Measurements from ENCODE around the gene PLLP. TPM values are rescaled to one million over a fixed set of nuclear protein-coding genes. Genes with fewer than 3 reads are reported as not detected.

The PLLP gene
- total RNA-seq, 8 experiments from 2014 or later: 1.3 to 52.6 (median 1.6) TPM

- in situ Hi-C loops (cut with MboI; ENCODE audit: low pct_unique_long_range_greater_than_20kb in 2 of 9, low sequenced_read_pairs in 9 of 9, unreplicated experiment in 9 of 9): no loop called here
- no peaks in the 10 kb centered on the region for H3K4me1 ChIP-seq (replicated peaks in 1 of 2)
- no peak overlapping the region for H3K27ac ChIP-seq
- H3K4me3 ChIP-seq: no peak overlapping the region
- no peak for ATAC-seq (replicated peaks in 6 of 8)
Observed at GRCh38 chr16:57236022-57236350, 48.5 kb downstream of the PLLP start.

GRCh38 chr16:57235128-57236021 lies 49.1 kb downstream of the PLLP start:
- ATAC-seq (replicated peaks in 6 of 8): peak in 2 of 8 experiments; percentile 51 to 98
- H3K4me1 ChIP-seq (replicated peaks in 1 of 2): no peaks in the 10 kb centered on the region

GRCh38 chr16:57234707-57235092 lies 49.8 kb downstream of the PLLP start:
- no peak overlapping the region for H3K27ac ChIP-seq
- H3K4me1 ChIP-seq (replicated peaks in 1 of 2): no peaks in the 10 kb centered on the region
- in situ Hi-C loops (cut with MboI; ENCODE audit: low pct_unique_long_range_greater_than_20kb in 2 of 9, low sequenced_read_pairs in 9 of 9, unreplicated experiment in 9 of 9): no loop called here
- no peak overlapping the region for H3K4me3 ChIP-seq
- no peak for ATAC-seq (replicated peaks in 6 of 8)

More at GRCh38 chr16:57235128-57236021, 49.1 kb downstream of the PLLP start:
- no peak overlapping the region for H3K27ac ChIP-seq
- H3K4me3 ChIP-seq: no peak overlapping the region
- 42 to 100% (median 88%) methylated on average over 2 to 6 of the region's 8 CpGs for WGBS, 10 experiments
- in situ Hi-C loops (cut with MboI; ENCODE audit: low pct_unique_long_range_greater_than_20kb in 2 of 9, low sequenced_read_pairs in 9 of 9, unreplicated experiment in 9 of 9): no loop called here

GRCh38 chr16:57233944-57234706 lies 50.3 kb downstream of the PLLP start:
- H3K27ac ChIP-seq: no peak overlapping the region
- H3K4me1 ChIP-seq (replicated peaks in 1 of 2): no peaks in the 10 kb centered on the region
- ATAC-seq (replicated peaks in 6 of 8): no peak
- H3K4me3 ChIP-seq: no peak overlapping the region
- in situ Hi-C loops (cut with MboI; ENCODE audit: low pct_unique_long_range_greater_than_20kb in 2 of 9, low sequenced_read_pairs in 9 of 9, unreplicated experiment in 9 of 9): no loop called here
- 81 to 100% (median 92%) methylated on average over 1 to 8 of the region's 9 CpGs for whole genome bisulfite sequencing, 10 experiments

GRCh38 chr16:57231821-57232350 lies 52.6 kb downstream of the PLLP start:
- Histone ChIP-seq H3K4me1 (replicated peaks in 1 of 2) (no peaks in the 10 kb centered on the region), H3K4me3 (no peak overlapping the region), H3K27ac (no peak overlapping the region)
- no peak for ATAC-seq (replicated peaks in 6 of 8)
- in situ Hi-C loops (cut with MboI; ENCODE audit: low pct_unique_long_range_greater_than_20kb in 2 of 9, low sequenced_read_pairs in 9 of 9, unreplicated experiment in 9 of 9): no loop called here
- WGBS, 10 experiments: 50 to 100% (median 93%) methylated on average over 1 to 3 of the region's 3 CpGs; no CpG with 5 or more reads in 5 of the 10 experiments

GRCh38 chr16:57229079-57229478 lies 55.4 kb downstream of the PLLP start:
- 80 to 100% (median 100%) methylated on average over 1 of the region's 1 CpG; no CpG with 5 or more reads in 5 of the 10 experiments for whole genome bisulfite sequencing, 10 experiments
- ATAC-seq (replicated peaks in 6 of 8): no peak
- no peak overlapping the region for H3K4me3 ChIP-seq
- H3K4me1 ChIP-seq (replicated peaks in 1 of 2): no peaks in the 10 kb centered on the region
- in situ Hi-C loops (cut with MboI; ENCODE audit: low pct_unique_long_range_greater_than_20kb in 2 of 9, low sequenced_read_pairs in 9 of 9, unreplicated experiment in 9 of 9): no loop called here
- H3K27ac ChIP-seq: no peak overlapping the region

GRCh38 chr16:57226701-57227621 lies 57.5 kb downstream of the PLLP start:
- ATAC-seq (replicated peaks in 6 of 8): no peak
- 75 to 100% (median 98%) methylated on average over 1 to 4 of the region's 4 CpGs; no CpG with 5 or more reads in 1 of the 10 experiments for WGBS, 10 experiments
- Histone ChIP-seq H3K4me3 (no peak overlapping the region), H3K27ac (no peak overlapping the region), H3K4me1 (replicated peaks in 1 of 2) (no peaks in the 10 kb centered on the region)
- in situ Hi-C loops (cut with MboI; ENCODE audit: low pct_unique_long_range_greater_than_20kb in 2 of 9, low sequenced_read_pairs in 9 of 9, unreplicated experiment in 9 of 9): no loop called here

- 75 to 100% (median 99%) methylated on average over 1 to 5 of the region's 7 CpGs; no CpG with 5 or more reads in 2 of the 10 experiments for WGBS, 10 experiments
- H3K4me1 ChIP-seq (replicated peaks in 1 of 2): no peaks in the 10 kb centered on the region
- no peak overlapping the region for H3K4me3 ChIP-seq
- H3K27ac ChIP-seq: no peak overlapping the region
- no peak for ATAC-seq (replicated peaks in 6 of 8)
- in situ Hi-C loops (cut with MboI; ENCODE audit: low pct_unique_long_range_greater_than_20kb in 2 of 9, low sequenced_read_pairs in 9 of 9, unreplicated experiment in 9 of 9): no loop called here
Observed at GRCh38 chr16:57225978-57226377, 58.5 kb downstream of the PLLP start.

- Histone ChIP-seq H3K4me1 (replicated peaks in 1 of 2) (no peaks in the 10 kb centered on the region), H3K27ac (no peak overlapping the region), H3K4me3 (no peak overlapping the region)
- ATAC-seq (replicated peaks in 6 of 8): no peak
- WGBS, 10 experiments: 80 to 100% (median 98%) methylated on average over 1 to 5 of the region's 6 CpGs
- in situ Hi-C loops (cut with MboI; ENCODE audit: low pct_unique_long_range_greater_than_20kb in 2 of 9, low sequenced_read_pairs in 9 of 9, unreplicated experiment in 9 of 9): no loop called here
Observed at GRCh38 chr16:57224651-57225335, 59.7 kb downstream of the PLLP start.

- ATAC-seq (replicated peaks in 6 of 8): peak in 2 of 8 experiments; percentile 75 to 92
- Histone ChIP-seq H3K4me1 (replicated peaks in 1 of 2) (no peaks in the 10 kb centered on the region), H3K27ac (no peak overlapping the region), H3K4me3 (no peak overlapping the region)
- in situ Hi-C loops (cut with MboI; ENCODE audit: low pct_unique_long_range_greater_than_20kb in 2 of 9, low sequenced_read_pairs in 9 of 9, unreplicated experiment in 9 of 9): no loop called here
- 9 to 100% (median 86%) methylated on average over 1 of the region's 1 CpG; no CpG with 5 or more reads in 3 of the 10 experiments for WGBS, 10 experiments
Observed at GRCh38 chr16:57223057-57223456, 61.4 kb downstream of the PLLP start.

- in situ Hi-C loops (cut with MboI; ENCODE audit: low pct_unique_long_range_greater_than_20kb in 2 of 9, low sequenced_read_pairs in 9 of 9, unreplicated experiment in 9 of 9): no loop called here
- Histone ChIP-seq H3K27ac (no peak overlapping the region), H3K4me3 (no peak overlapping the region), H3K4me1 (replicated peaks in 1 of 2) (no peaks in the 10 kb centered on the region)
- no peak for ATAC-seq (replicated peaks in 6 of 8)
- WGBS, 10 experiments: 65 to 100% (median 94%) methylated on average over 1 to 2 of the region's 2 CpGs; no CpG with 5 or more reads in 1 of the 10 experiments
Observed at GRCh38 chr16:57216968-57217367, 67.5 kb downstream of the PLLP start.

GRCh38 chr16:57213462-57213861 lies 71.0 kb downstream of the PLLP start:
- ATAC-seq (replicated peaks in 6 of 8): no peak
- H3K27ac ChIP-seq: no peak overlapping the region
- no peaks in the 10 kb centered on the region for H3K4me1 ChIP-seq (replicated peaks in 1 of 2)
- no peak overlapping the region for H3K4me3 ChIP-seq
- in situ Hi-C loops (cut with MboI; ENCODE audit: low pct_unique_long_range_greater_than_20kb in 2 of 9, low sequenced_read_pairs in 9 of 9, unreplicated experiment in 9 of 9): no loop called here
- 89 to 100% (median 100%) methylated on average over 1 of the region's 1 CpG; no CpG with 5 or more reads in 4 of the 10 experiments for WGBS, 10 experiments

Data from motor neuron (in vitro differentiated cells).